Testis (tissue), 3 donors: ENCODE measurements around the gene AGBL1. TPM values are rescaled to one million over a fixed set of nuclear protein-coding genes. Genes with fewer than 3 reads are reported as not detected.

Experiments used
- DNase-seq: peaks from one replicate; pipeline ENCODE4 v3.0.0-alpha.2; 2019
- H3K27ac ChIP-seq, 2 donors: fragments of 200-600 bp; sonication (generic); one replicate each; pipeline ENCODE4 v1.5.1; 2019
- H3K27me3 ChIP-seq: fragments of 200-600 bp; sonication (generic); one replicate; pipeline ENCODE4 v1.5.1; 2019
- H3K36me3 ChIP-seq: fragments of 200-600 bp; sonication (generic); one replicate; pipeline ENCODE4 v1.5.1; 2017; ENCODE audit warnings: low read depth; ENCODE audit errors: missing control alignments
- H3K4me1 ChIP-seq: fragments of 200-600 bp; sonication (generic); one replicate; pipeline ENCODE4 v1.5.1; 2019
- H3K4me3 ChIP-seq, 2 donors: fragments of 200-600 bp; sonication (generic); one replicate each; pipeline ENCODE4 v1.5.1; 2017 to 2019
- H3K9me3 ChIP-seq: fragments of 200-600 bp; sonication (generic); one replicate; pipeline ENCODE4 v1.5.1; 2017
- POLR2A ChIP-seq: fragments of 450-650 bp; IDR thresholded peaks from one replicate; pipeline ENCODE4 v1.6.1; 2017; ENCODE audit warnings: antibody characterized with exemption, mild to moderate bottlenecking, moderate library complexity
- WGBS, 2 donors: methylation state at CpG; one replicate each; pipeline ENCODE4 v1.1.5; 2018; 5-methylcytosine and 5-hydroxymethylcytosine counted together
- intact Hi-C: fragments of 100-400 bp; cut with DNase I; formaldehyde crosslinking; loops from one replicate; pipeline ENCODE4 v1.15.1; 2023; ENCODE audit warnings: low total_unique reads
- polyA plus RNA-seq: library from polyadenylated mRNA; stranded (reverse); fragments of 350-450 nt; fragmentation: Illumina TruSeq; extraction: RNeasy Lipid Tissue Mini Kit (QIAGEN cat#74804); gene quantifications from one replicate; pipeline ENCODE4 v1.2.3, GENCODE V29; 2014; ENCODE audit warnings: low read depth, low replicate concordance; ENCODE audit not compliant: insufficient read depth
- total RNA-seq, 2 donors: library from RNA; depleted of rRNA; stranded (reverse); fragments of >200 nt; gene quantifications; one replicate each; pipeline ENCODE4 v1.2.3, GENCODE V29; 2016
- TF ChIP-seq, protein P1 (sequence below), 3 experiments: fragments of 450-650 bp in 2 of 3; fragments of 200-600 bp in 1 of 3; sonication (generic) in 1 of 3; IDR thresholded peaks; one replicate each; pipeline ENCODE4 v1.5.1; 2016 to 2019; ENCODE audit warnings: antibody characterized with exemption in 3 of 3, mild to moderate bottlenecking in 2 of 3, moderate library complexity in 1 of 3

The AGBL1 gene
- total and polyA plus RNA-seq, 3 donors from 2014 or later: 0.37 to 0.94 (median 0.70) TPM

DNA sequence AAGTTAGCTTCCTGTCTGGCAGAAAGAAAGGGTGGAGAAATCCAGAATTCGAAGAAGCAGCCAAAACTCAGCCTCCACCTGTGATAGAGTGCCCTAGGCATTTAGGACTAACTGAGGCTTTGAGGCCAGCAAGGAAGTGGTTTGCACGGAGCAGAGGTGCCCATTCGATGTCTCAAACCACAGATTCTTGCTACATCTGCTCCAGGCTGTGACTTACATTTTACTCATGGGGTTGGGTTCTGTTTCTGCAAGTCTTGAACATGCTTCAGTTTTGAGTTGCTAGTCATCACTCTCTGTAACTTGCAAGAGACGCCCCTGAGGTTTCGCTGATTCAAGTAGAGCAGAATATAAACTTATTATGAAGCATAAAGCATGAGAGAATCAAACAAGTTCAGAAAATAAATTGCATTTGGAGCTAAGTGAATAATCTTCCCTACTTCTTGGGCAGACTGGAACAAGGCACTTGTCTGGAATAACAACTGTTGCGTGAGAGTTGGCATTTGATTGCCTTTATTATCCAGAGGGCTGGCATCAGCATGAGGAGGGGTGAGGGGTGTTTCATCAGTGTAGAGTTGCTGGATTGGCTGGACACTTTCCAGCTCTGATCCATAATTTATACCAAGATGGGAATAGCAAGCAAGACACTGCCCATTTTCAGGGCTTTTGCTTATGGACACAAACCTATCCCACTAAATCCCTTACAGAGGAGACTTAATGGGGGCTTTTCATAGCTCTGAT, 256.5 kb downstream of the AGBL1 start:
- Histone ChIP-seq H3K27me3 (no peaks in the 10 kb centered on the region), H3K9me3 (no peaks in the 10 kb centered on the region), H3K27ac (no peak overlapping the region), H3K36me3 (no peaks in the 10 kb centered on the region), H3K4me3 (no peak overlapping the region), H3K4me1 (no peaks in the 10 kb centered on the region)
- DNase-seq: no peak
- intact Hi-C loops: no loop called here
- TF ChIP-seq POLR2A: no peak
- TF ChIP-seq, protein P1, sequence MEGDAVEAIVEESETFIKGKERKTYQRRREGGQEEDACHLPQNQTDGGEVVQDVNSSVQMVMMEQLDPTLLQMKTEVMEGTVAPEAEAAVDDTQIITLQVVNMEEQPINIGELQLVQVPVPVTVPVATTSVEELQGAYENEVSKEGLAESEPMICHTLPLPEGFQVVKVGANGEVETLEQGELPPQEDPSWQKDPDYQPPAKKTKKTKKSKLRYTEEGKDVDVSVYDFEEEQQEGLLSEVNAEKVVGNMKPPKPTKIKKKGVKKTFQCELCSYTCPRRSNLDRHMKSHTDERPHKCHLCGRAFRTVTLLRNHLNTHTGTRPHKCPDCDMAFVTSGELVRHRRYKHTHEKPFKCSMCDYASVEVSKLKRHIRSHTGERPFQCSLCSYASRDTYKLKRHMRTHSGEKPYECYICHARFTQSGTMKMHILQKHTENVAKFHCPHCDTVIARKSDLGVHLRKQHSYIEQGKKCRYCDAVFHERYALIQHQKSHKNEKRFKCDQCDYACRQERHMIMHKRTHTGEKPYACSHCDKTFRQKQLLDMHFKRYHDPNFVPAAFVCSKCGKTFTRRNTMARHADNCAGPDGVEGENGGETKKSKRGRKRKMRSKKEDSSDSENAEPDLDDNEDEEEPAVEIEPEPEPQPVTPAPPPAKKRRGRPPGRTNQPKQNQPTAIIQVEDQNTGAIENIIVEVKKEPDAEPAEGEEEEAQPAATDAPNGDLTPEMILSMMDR (IDR thresholded peaks at IDR 0.05): no peak
- 78 to 79% methylated on average over 6 of the region's 6 CpGs for WGBS, 2 donors

DNA sequence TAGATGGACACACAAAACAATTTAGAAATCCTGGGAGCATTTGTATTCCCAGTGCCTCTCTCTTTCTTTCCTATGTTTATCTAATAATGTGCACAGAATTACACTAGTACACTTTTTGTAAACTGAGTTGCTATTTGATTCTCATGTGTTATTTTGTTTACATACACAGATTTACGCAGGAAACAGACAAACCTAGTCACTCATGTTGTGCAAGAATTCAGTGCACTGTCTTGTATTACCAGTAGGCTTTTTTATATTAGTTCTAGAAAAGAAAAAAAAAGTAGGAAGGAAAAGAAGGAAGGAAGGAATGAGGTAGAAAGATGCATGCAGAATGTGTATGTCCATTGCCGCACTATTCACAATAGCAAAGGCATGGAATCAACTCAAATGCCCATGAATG, 257.4 kb downstream of the AGBL1 start:
- DNase-seq: no peak
- H3K4me3 ChIP-seq: no peak overlapping the region
- intact Hi-C loops: no loop called here
- H3K27me3 ChIP-seq: no peaks in the 10 kb centered on the region
- H3K4me1 ChIP-seq: no peaks in the 10 kb centered on the region
- TF ChIP-seq, protein P1 (IDR thresholded peaks at IDR 0.05): no peak
- no peak for TF ChIP-seq POLR2A
- no peaks in the 10 kb centered on the region for H3K36me3 ChIP-seq
- WGBS, 2 donors: 94 to 98% methylated on average over 2 of the region's 2 CpGs
- H3K27ac ChIP-seq: no peak overlapping the region
- no peaks in the 10 kb centered on the region for H3K9me3 ChIP-seq

DNA sequence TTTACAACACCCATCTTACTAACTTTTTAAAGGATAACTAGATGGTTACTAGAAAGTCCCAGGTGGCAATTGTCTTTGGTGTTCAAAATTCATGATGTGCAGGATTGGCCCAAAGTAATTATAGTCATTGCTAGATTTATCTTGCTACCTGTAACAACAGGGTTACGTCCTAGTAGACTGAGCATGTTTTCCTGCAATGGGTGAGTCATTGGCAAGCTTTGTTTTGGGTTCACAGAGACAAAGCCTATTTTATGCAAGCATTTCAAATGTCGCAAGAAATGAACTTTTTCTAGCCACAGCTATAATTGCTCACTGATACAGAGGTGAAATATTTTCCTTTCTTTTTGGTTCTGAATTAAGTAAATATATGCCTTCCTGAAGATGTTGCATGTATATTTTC, 267.6 kb downstream of the AGBL1 start:
- Histone ChIP-seq H3K4me3 (no peak overlapping the region), H3K27me3 (no peaks in the 10 kb centered on the region), H3K36me3 (no peaks in the 10 kb centered on the region), H3K9me3 (no peaks in the 10 kb centered on the region), H3K27ac (no peak overlapping the region), H3K4me1 (no peaks in the 10 kb centered on the region)
- WGBS, 2 donors: 83 to 84% methylated on average over 2 of the region's 2 CpGs
- intact Hi-C loops: no loop called here
- DNase-seq: no peak
- TF ChIP-seq, protein P1 (IDR thresholded peaks at IDR 0.05): no peak
- TF ChIP-seq POLR2A: no peak

DNA sequence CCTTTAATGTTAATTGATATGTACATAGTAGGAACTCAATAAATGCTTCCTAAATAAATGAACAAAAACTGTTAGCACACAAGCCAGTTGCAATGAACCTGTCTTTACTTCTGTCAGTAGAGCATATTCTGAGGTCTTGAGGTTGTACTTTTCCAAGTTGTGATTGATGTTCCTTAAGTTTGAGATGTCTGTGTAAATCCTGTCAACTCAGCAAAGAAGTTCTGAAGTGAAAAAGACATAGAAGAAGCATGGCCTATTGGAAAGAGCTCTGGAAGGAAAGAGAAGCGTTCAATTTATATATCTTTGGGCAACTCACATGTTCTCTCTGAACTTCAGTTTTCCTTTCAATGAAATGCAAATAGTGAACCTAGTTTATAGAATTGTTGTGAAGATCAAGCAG, 269.9 kb downstream of the AGBL1 start:
- Histone ChIP-seq H3K27me3 (no peaks in the 10 kb centered on the region), H3K27ac (no peak overlapping the region), H3K9me3 (no peaks in the 10 kb centered on the region), H3K4me3 (no peak overlapping the region), H3K4me1 (no peaks in the 10 kb centered on the region), H3K36me3 (no peaks in the 10 kb centered on the region)
- intact Hi-C loops: no loop called here
- WGBS, 2 donors: 78 to 95% methylated on average over 1 of the region's 1 CpG
- DNase-seq: no peak
- TF ChIP-seq, protein P1 (IDR thresholded peaks at IDR 0.05): no peak
- TF ChIP-seq POLR2A: no peak

DNA sequence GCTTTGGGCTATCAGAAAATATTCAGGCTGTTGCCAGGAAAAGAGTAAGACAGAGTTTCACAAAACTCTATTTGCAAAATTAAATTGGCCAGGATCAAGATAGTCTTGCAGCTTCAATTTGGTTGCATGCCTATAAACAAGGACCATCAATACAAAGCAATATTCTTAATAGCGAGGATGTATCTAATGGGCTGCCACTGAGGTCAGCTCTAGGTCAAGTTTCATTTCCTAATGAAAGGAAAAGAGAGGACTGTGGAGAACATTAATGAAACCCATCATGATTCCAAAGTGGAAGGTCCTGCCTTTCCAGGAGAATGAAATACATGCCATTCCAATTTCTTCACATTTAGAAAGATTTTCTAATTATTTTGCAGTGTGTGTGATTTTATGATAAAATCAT, 273.5 kb downstream of the AGBL1 start:
- DNase-seq: no peak
- Histone ChIP-seq H3K9me3 (no peaks in the 10 kb centered on the region), H3K27ac (no peak overlapping the region), H3K4me1 (no peaks in the 10 kb centered on the region), H3K36me3 (no peaks in the 10 kb centered on the region), H3K27me3 (no peaks in the 10 kb centered on the region), H3K4me3 (no peak overlapping the region)
- TF ChIP-seq, protein P1 (IDR thresholded peaks at IDR 0.05): no peak
- TF ChIP-seq POLR2A: no peak
- intact Hi-C loops: no loop called here
- 67 to 76% methylated on average over 1 of the region's 1 CpG for WGBS, 2 donors
